HFFc6 (cell line): ENCODE measurements around the gene GSTK1. TPM values are rescaled to one million over a fixed set of nuclear protein-coding genes. Genes with fewer than 3 reads are reported as not detected.

Experiments
- DNase-seq: peaks from one replicate; pipeline ENCODE4 v3.0.0-alpha.2; 2018
- H3K27ac Mint-ChIP-seq: 2 replicates; pipeline ENCODE4 v1.8.0; 2020; ENCODE audit warnings: mild to moderate bottlenecking, mixed read lengths
- H3K27me3 Mint-ChIP-seq: 2 replicates; pipeline ENCODE4 v1.8.0; 2021; ENCODE audit warnings: mild to moderate bottlenecking, moderate library complexity, mixed read lengths; ENCODE audit not compliant: insufficient read depth
- H3K36me3 Mint-ChIP-seq: 2 replicates; pipeline ENCODE4 v1.8.0; 2021; ENCODE audit warnings: low read depth, mixed read lengths
- H3K4me1 Mint-ChIP-seq: 2 replicates; pipeline ENCODE4 v1.8.0; 2020; ENCODE audit warnings: low read depth, mixed read lengths
- H3K4me3 Mint-ChIP-seq: 2 replicates; pipeline ENCODE4 v1.8.0; 2020; ENCODE audit warnings: mild to moderate bottlenecking, moderate library complexity, mixed read lengths
- H3K9me3 Mint-ChIP-seq: 2 replicates; pipeline ENCODE4 v1.8.0; 2020; ENCODE audit warnings: mild to moderate bottlenecking, mixed read lengths
- total RNA-seq, 6 experiments: library from RNA; stranded (reverse); fragmentation: NEBNext Ultra II Directional; extraction: Animal tissue kit (Norgen Biotek cat#: 25700); gene quantifications; 2 replicates in 1 of 6; 3 replicates in 5 of 6; pipeline ENCODE4 v1.2.3, GENCODE V29; 2021
- TF ChIP-seq, protein P1 (sequence below): fragments of 200-600 bp; sonication (generic); IDR thresholded peaks from 2 replicates; pipeline ENCODE4 v1.5.0; 2021; ENCODE audit warnings: antibody characterized with exemption, mild to moderate bottlenecking

The GSTK1 gene
- total RNA-seq, 6 experiments from 2014 or later, result 85.6 to 102 (median 89.4) TPM

DNA sequence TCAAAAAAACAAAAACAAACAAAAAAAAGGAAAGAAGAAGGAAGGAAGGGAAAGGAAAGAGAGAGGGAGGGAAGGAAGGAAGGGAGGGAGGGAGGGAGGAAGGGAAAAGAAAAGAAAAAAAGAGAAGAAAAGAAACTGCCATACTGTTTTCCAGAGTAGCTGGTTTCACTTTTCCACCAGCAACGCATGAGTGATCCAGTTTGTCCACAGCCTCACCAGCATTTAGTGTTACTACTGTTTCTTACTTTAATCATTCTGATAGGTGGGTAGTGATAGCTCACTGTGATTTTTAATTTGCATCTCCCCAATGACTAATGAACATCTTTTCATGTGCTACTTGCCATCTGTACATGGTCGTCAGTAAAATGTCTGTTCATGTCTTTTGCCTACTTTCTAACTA lies 9.6 kb downstream of the GSTK1 start:
- TF ChIP-seq, protein P1, sequence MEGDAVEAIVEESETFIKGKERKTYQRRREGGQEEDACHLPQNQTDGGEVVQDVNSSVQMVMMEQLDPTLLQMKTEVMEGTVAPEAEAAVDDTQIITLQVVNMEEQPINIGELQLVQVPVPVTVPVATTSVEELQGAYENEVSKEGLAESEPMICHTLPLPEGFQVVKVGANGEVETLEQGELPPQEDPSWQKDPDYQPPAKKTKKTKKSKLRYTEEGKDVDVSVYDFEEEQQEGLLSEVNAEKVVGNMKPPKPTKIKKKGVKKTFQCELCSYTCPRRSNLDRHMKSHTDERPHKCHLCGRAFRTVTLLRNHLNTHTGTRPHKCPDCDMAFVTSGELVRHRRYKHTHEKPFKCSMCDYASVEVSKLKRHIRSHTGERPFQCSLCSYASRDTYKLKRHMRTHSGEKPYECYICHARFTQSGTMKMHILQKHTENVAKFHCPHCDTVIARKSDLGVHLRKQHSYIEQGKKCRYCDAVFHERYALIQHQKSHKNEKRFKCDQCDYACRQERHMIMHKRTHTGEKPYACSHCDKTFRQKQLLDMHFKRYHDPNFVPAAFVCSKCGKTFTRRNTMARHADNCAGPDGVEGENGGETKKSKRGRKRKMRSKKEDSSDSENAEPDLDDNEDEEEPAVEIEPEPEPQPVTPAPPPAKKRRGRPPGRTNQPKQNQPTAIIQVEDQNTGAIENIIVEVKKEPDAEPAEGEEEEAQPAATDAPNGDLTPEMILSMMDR, result no peak
- H3K36me3 Mint-ChIP-seq, result no peaks in the 10 kb centered on the region
- DNase-seq, result no peak
- H3K27me3 Mint-ChIP-seq, result no peaks in the 10 kb centered on the region; the same call in 1 of the 2 replicates
- no peaks in the 10 kb centered on the region for H3K4me1 Mint-ChIP-seq
- H3K9me3 Mint-ChIP-seq, result no peaks in the 10 kb centered on the region
- no peak overlapping the region for H3K4me3 Mint-ChIP-seq
- H3K27ac Mint-ChIP-seq, result no peak overlapping the region

DNA sequence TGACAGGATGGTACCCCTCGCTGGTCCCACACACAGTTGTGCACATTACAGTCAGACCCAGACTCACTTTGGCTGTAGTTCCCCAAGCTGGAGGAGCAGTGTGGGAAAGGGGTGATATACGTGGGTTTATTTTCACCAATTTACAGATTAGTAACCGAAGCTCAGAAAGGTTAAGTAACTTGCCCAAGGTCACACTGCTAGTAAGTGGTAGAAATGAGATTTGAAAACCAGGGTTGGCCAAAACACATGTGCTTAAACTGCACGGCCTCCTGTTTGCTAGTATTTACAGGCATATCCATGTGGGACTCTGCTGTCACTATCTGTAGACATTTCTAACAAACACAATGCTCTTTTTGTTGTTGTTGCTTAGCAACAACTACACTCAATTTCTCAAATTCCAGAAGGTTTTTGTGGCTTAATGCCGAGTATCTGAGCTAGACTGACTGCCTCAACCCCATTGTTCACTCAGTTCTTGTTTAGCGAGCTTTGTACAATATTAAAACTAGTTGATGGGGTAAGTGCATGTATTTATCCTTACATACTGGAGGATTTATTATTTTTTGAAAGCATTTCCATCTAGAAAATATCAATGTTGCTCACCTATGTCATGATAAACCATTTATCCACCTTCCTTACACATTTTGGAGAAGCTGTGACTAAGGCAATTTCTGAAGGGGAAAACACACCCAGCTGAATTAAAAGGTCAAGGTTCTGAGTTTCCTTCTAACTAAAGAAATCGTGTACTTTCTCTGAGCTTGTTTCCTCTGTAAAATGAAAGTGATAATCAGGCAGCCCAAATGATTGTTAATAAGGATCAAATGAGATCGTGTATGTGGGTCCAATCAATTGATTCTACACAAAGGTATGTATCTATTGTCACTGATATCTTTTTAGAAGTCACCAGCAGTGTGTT lies 16.2 kb downstream of the GSTK1 start:
- no peak overlapping the region for H3K4me3 Mint-ChIP-seq
- H3K9me3 Mint-ChIP-seq, result no peaks in the 10 kb centered on the region
- no peaks in the 10 kb centered on the region for H3K36me3 Mint-ChIP-seq
- no peaks in the 10 kb centered on the region for H3K27me3 Mint-ChIP-seq
- TF ChIP-seq, protein P1, result no peak
- peak; percentile 83 for DNase-seq
- peaks cover 15% of the 10 kb centered on the region for H3K4me1 Mint-ChIP-seq
- H3K27ac Mint-ChIP-seq, result peak overlapping the region; percentile 73

DNA sequence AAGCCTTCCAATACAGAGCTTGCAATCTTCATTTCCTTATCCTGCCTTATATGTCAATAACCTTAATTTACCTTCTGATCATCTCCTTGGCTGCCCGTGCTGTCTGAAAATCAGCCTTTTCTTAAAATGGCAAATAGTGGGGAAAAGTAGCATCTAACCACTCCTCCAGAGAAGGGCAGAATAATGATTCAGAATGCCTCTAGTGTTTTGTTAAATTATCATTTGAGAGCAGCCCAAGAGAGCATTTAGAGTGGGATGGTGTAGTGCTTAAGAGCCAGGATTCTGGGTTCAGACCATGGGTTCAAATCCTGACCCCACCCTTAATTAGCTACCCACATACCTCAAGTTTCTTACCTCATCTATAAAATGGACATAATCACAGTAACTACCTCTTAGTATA lies 16.9 kb downstream of the GSTK1 start:
- TF ChIP-seq, protein P1, result no peak
- no peak overlapping the region for H3K27ac Mint-ChIP-seq
- H3K4me1 Mint-ChIP-seq, result peaks cover 22% of the 10 kb centered on the region
- H3K4me3 Mint-ChIP-seq, result no peak overlapping the region
- H3K27me3 Mint-ChIP-seq, result peaks cover 3% of the 10 kb centered on the region; the same call in 1 of the 2 replicates
- DNase-seq, result no peak
- H3K9me3 Mint-ChIP-seq, result no peaks in the 10 kb centered on the region
- no peaks in the 10 kb centered on the region for H3K36me3 Mint-ChIP-seq

DNA sequence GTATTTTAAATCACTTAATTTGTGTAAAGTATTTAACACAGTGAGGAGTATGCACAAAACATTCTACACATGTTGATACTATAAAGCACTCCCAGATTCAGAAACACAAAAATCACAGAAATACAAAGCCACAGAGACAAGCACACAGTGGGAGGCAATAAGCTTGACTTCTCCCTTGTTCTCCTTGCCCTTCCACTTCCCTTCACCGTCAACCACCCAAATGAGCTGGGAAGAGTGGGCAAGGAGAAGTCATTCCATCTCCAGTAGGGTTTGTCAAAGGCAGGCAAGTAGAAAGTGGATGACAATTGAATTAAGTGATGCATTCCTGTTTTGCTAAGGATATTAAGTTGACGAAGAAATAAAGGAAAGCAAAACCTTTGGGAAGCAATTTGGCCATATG lies 17.3 kb downstream of the GSTK1 start:
- TF ChIP-seq, protein P1, result no peak
- Mint-ChIP-seq H3K27me3 (peaks cover 6% of the 10 kb centered on the region; the same call in 1 of the 2 replicates), H3K27ac (no peak overlapping the region), H3K9me3 (no peaks in the 10 kb centered on the region), H3K4me1 (peaks cover 26% of the 10 kb centered on the region), H3K36me3 (no peaks in the 10 kb centered on the region), H3K4me3 (no peak overlapping the region)
- no peak for DNase-seq

DNA sequence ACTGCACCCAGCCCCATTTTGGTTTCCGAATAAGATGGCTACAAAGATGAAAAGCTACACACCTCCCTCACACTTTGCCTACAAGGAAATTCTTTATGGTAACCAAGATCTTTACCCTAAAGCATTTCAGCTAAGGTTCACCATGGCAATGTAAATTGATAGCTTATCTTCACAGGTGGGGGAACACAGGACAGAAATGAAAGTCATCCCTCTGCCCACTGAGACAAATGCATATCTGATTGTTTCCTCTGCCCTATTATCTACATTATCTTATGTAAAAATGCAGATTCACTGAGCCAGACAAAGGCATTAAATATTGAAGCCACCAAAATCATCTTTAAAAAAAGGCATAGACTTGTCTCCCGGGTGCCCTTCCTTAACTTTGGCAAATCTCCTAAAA lies 18.3 kb downstream of the GSTK1 start:
- no peak overlapping the region for H3K27ac Mint-ChIP-seq
- H3K4me3 Mint-ChIP-seq, result no peak overlapping the region
- DNase-seq, result no peak
- no peaks in the 10 kb centered on the region for H3K36me3 Mint-ChIP-seq
- peaks cover 6% of the 10 kb centered on the region; the same call in 1 of the 2 replicates for H3K27me3 Mint-ChIP-seq
- no peaks in the 10 kb centered on the region for H3K9me3 Mint-ChIP-seq
- peaks cover 30% of the 10 kb centered on the region for H3K4me1 Mint-ChIP-seq
- TF ChIP-seq, protein P1, result no peak
